Kidney capillary endothelial cell (primary cell): Measurements from ENCODE around the gene ZFHX3.

ENCODE experiments used
- DNase-seq: peaks from one replicate; pipeline ENCODE4 v3.0.0-alpha.2; 2018; ENCODE audit warnings: low spot score

ZFHX3 gene

GRCh38 chr16:72974142-72974769 is 73.7 kb downstream of the ZFHX3 start:
- no peak for DNase-seq

GRCh38 chr16:72972878-72973571 is 74.9 kb downstream of the ZFHX3 start:
- no peak for DNase-seq

GRCh38 chr16:72971370-72971769 is 76.6 kb downstream of the ZFHX3 start:
- no peak for DNase-seq

- no peak for DNase-seq
Observed at GRCh38 chr16:72970656-72971055, 77.3 kb downstream of the ZFHX3 start.

GRCh38 chr16:72969812-72970211 is 78.1 kb downstream of the ZFHX3 start:
- no peak for DNase-seq

- DNase-seq: no peak
Observed at GRCh38 chr16:72969146-72969545, 78.8 kb downstream of the ZFHX3 start.

GRCh38 chr16:72967941-72968340 is 80.0 kb downstream of the ZFHX3 start:
- DNase-seq: no peak

GRCh38 chr16:72963533-72964315 is 84.2 kb downstream of the ZFHX3 start:
- no peak for DNase-seq

GRCh38 chr16:72962347-72962746 is 85.6 kb downstream of the ZFHX3 start:
- DNase-seq: no peak

- no peak for DNase-seq
Observed at GRCh38 chr16:72961863-72962262, 86.1 kb downstream of the ZFHX3 start.

GRCh38 chr16:72961115-72961832 is 86.7 kb downstream of the ZFHX3 start:
- DNase-seq: no peak

- DNase-seq: no peak
Observed at GRCh38 chr16:72960101-72960500, 87.8 kb downstream of the ZFHX3 start.

- DNase-seq: no peak
Observed at GRCh38 chr16:72959301-72959996, 88.5 kb downstream of the ZFHX3 start.

GRCh38 chr16:72958522-72959076 is 89.3 kb downstream of the ZFHX3 start:
- DNase-seq: no peak

- DNase-seq: no peak
Observed at GRCh38 chr16:72957303-72958277, 90.3 kb downstream of the ZFHX3 start.

- no peak for DNase-seq
Observed at GRCh38 chr16:72956124-72957064, 91.5 kb downstream of the ZFHX3 start.

GRCh38 chr16:72952811-72953271 is 95.1 kb downstream of the ZFHX3 start:
- no peak for DNase-seq

GRCh38 chr16:72952404-72952803 is 95.5 kb downstream of the ZFHX3 start:
- no peak for DNase-seq

- DNase-seq: no peak
Observed at GRCh38 chr16:72951916-72952315, 96.0 kb downstream of the ZFHX3 start.
